HepG2 (cell line): ENCODE data around the gene SH3BP5. TPM values are rescaled to one million over a fixed set of nuclear protein-coding genes. Genes with fewer than 3 reads are reported as not detected.
A peak's percentile ranks its signal among the peaks of the same experiment; 100 is the strongest.

Experiments
- ATAC-seq: fragments of 200-7000 bp; cut with Tn5 transposase; 3 replicates; pipeline ENCODE4 v1.9.1; 2020; ENCODE audit warnings: mild to moderate bottlenecking, moderate library complexity
- BruUV-seq: library from RNA; stranded (reverse); fragments of 400-500 nt; replicated peaks from 2 replicates; lab custom pipeline; 2021; lab: Mats Ljungman, UMichigan
- CTCF ChIA-PET: fragments of 300-600 bp; formaldehyde crosslinking; extraction: SDS; loops from one replicate; lab custom pipeline; 2021; ENCODE audit warnings: low total read pairs, inconsistent platforms, low intra/inter-chr PET ratio; lab: Yijun Ruan, JAX
- POLR2A ChIA-PET: fragments of 350-600 bp; sonication (Branson Sonifier 250); formaldehyde crosslinking; loops from one replicate; lab custom pipeline; 2020; ENCODE audit warnings: antibody characterized with exemption, inconsistent platforms; lab: Yijun Ruan, JAX
- DNase-seq: peaks from one replicate; pipeline ENCODE4 v3.0.0-alpha.2; 2015; ENCODE audit warnings: low spot score
- FAIRE-seq: peaks from 3 replicates; lab custom pipeline; 2011; peaks lifted over from hg19 to GRCh38; lab: Jason Lieb, UNC
- H2AFZ ChIP-seq: one replicate; pipeline ENCODE4 v1.6.1; 2011; ENCODE audit warnings: low read length, inconsistent platforms
- H3K27ac ChIP-seq: fragments of 300-600 bp; 3 replicates; pipeline ENCODE4 v1.8.0; 2011; ENCODE audit warnings: mixed run types, mild to moderate bottlenecking, mixed read lengths, low read length, inconsistent platforms; ENCODE audit not compliant: insufficient read depth; ENCODE audit errors: extremely low read length
- H3K27me3 ChIP-seq, 2 experiments: fragments of 200-600 bp in 1 of 2; 2 replicates in 1 of 2; 3 replicates in 1 of 2; pipeline versions ENCODE4 v1.6.0 to v1.8.0; 2011; ENCODE audit warnings: low read length in 2 of 2, mild to moderate bottlenecking in 2 of 2, moderate library complexity in 2 of 2, inconsistent platforms in 1 of 2; ENCODE audit not compliant: insufficient read depth in 2 of 2, control insufficient read depth in 1 of 2
- H3K36me3 ChIP-seq, 2 experiments: fragments of 200-600 bp in 1 of 2; replicated peaks in 1 of 2; 2 replicates in 1 of 2; 3 replicates in 1 of 2; pipeline versions ENCODE4 v1.5.1 to v1.8.0; 2011; ENCODE audit warnings: low read length in 2 of 2, inconsistent platforms in 1 of 2; ENCODE audit not compliant: insufficient read depth in 2 of 2, control insufficient read depth in 1 of 2
- H3K4me1 ChIP-seq: 2 replicates; pipeline ENCODE4 v1.5.1; 2012; ENCODE audit warnings: low read length, inconsistent platforms; ENCODE audit not compliant: insufficient read depth
- H3K4me2 ChIP-seq: 2 replicates; pipeline ENCODE4 v1.6.0; 2011; ENCODE audit warnings: low read depth, low read length, inconsistent platforms
- H3K4me3 ChIP-seq, 3 experiments: fragments of 200-600 bp in 1 of 3; sonication (generic), shearing (Covaris generic) in 1 of 3; replicated peaks in 1 of 3; 2 replicates each; pipeline ENCODE4 v1.5.1; 2011 to 2016; ENCODE audit warnings: low read length in 3 of 3, inconsistent platforms in 2 of 3, low read depth in 2 of 3, mild to moderate bottlenecking in 2 of 3, control low read depth in 1 of 3, mixed read lengths in 1 of 3; ENCODE audit not compliant: insufficient read depth in 1 of 3
- H3K79me2 ChIP-seq: one replicate; pipeline ENCODE4 v1.6.1; 2011; ENCODE audit warnings: low read length, inconsistent platforms; ENCODE audit not compliant: insufficient read depth
- H3K9ac ChIP-seq: 2 replicates; pipeline ENCODE4 v1.6.0; 2011; ENCODE audit warnings: mild to moderate bottlenecking, low read depth, low read length, inconsistent platforms; ENCODE audit not compliant: insufficient read depth
- H3K9me3 ChIP-seq: 2 replicates; pipeline ENCODE4 v1.5.1; 2012; ENCODE audit warnings: mild to moderate bottlenecking, low read length
- H4K20me1 ChIP-seq: 2 replicates; pipeline ENCODE4 v1.6.0; 2011; ENCODE audit warnings: inconsistent platforms, mild to moderate bottlenecking, low read length, moderate library complexity; ENCODE audit not compliant: insufficient read depth
- ATF2 ChIP-seq: sonication (generic); formaldehyde crosslinking; IDR thresholded peaks from 2 replicates; pipeline ENCODE4 v1.4.0; 2020; ENCODE audit warnings: missing genetic modification reagents
- CREB1 ChIP-seq, 2 experiments: fragments of 450-650 bp in 1 of 2; IDR thresholded peaks; 2 replicates each; pipeline ENCODE4 v1.6.1; 2016 to 2017; ENCODE audit warnings: control low read depth in 1 of 2, mild to moderate bottlenecking in 1 of 2, missing compliant biosample characterization in 1 of 2, missing genetic modification characterization in 1 of 2
- ELF3 ChIP-seq: IDR thresholded peaks from 2 replicates; pipeline ENCODE4 v1.6.1; 2016; ENCODE audit warnings: missing genetic modification reagents, missing compliant biosample characterization
- HCFC1 ChIP-seq: fragments of 150-350 bp; IDR thresholded peaks from 2 replicates; pipeline ENCODE4 v1.6.1; 2014; ENCODE audit warnings: low read depth, low read length
- HNRNPUL1 ChIP-seq: fragments of 200-400 bp; formaldehyde crosslinking; IDR thresholded peaks from 2 replicates; pipeline ENCODE4 v1.6.1; 2017; ENCODE audit warnings: low read depth, mild to moderate bottlenecking, low read length, moderate library complexity
- NFE2 ChIP-seq: sonication (generic); formaldehyde crosslinking; IDR thresholded peaks from 2 replicates; pipeline ENCODE4 v1.4.0; 2020; ENCODE audit warnings: missing genetic modification reagents
- RBM22 ChIP-seq: fragments of 200-400 bp; formaldehyde crosslinking; optimal IDR thresholded peaks from 2 replicates; pipeline ENCODE3; 2017; ENCODE audit warnings: mild to moderate bottlenecking, low read length, moderate library complexity
- SOX6 ChIP-seq, 2 experiments: fragments of 450-650 bp in 1 of 2; sonication (generic) in 1 of 2; formaldehyde crosslinking in 1 of 2; IDR thresholded peaks; 2 replicates each; pipeline versions ENCODE4 v1.4.0 to v1.6.1; 2017 to 2020; ENCODE audit warnings: antibody characterized with exemption in 1 of 2, mild to moderate bottlenecking in 1 of 2, missing genetic modification reagents in 1 of 2
- THAP11 ChIP-seq: IDR thresholded peaks from 2 replicates; pipeline ENCODE4 v1.6.1; 2016; ENCODE audit warnings: missing biosample characterization, missing genetic modification reagents
- ZHX2 ChIP-seq, 2 experiments: sonication (generic) in 1 of 2; formaldehyde crosslinking in 1 of 2; IDR thresholded peaks; 2 replicates each; pipeline versions ENCODE4 v1.6.1 to v1.9.0; 2014 to 2022; ENCODE audit warnings: antibody characterized with exemption in 1 of 2, borderline replicate concordance in 1 of 2, inconsistent platforms in 1 of 2, low read depth in 1 of 2, missing genetic modification reagents in 1 of 2
- ZNF335 ChIP-seq: sonication (generic); formaldehyde crosslinking; IDR thresholded peaks from 2 replicates; pipeline ENCODE4 v1.4.0; 2020; ENCODE audit warnings: missing genetic modification reagents
- WGBS: methylation state at CpG from one replicate; pipeline ENCODE4 v1.1.6; 2017; ENCODE audit warnings: low lambda C conversion rate; 5-methylcytosine and 5-hydroxymethylcytosine counted together
- in situ Hi-C: cut with HindIII; loops from 2 replicates; pipeline ENCODE4 v1.10.0; 2017; ENCODE audit warnings: low pct_unique_long_range_greater_than_20kb; ENCODE audit not compliant: extremely low pct_ligation_motif_present
- intact Hi-C: fragments of 100-400 bp; cut with micrococcal nuclease; formaldehyde crosslinking; loops from one replicate; pipeline ENCODE4 v1.10.0; 2022; ENCODE audit not compliant: unreplicated experiment
- polyA plus RNA-seq, 8 experiments: library from polyadenylated mRNA; depleted of rRNA in 3 of 8; stranded (reverse) in 7 of 8; unstranded in 1 of 8; fragments of >200 nt; fragmentation: Illumina TruSeq in 4 of 8; extraction: Trizol in 4 of 8; gene quantifications; 2 replicates each; pipeline versions ENCODE4 v1.2.1 to v1.2.3, GENCODE V29; 2011 to 2016; ENCODE audit warnings: low read depth in 4 of 8, missing spikeins in 1 of 8, mixed read lengths in 1 of 8; ENCODE audit not compliant: insufficient read depth in 1 of 8
- total RNA-seq, 5 experiments: library from RNA; depleted of rRNA; stranded (reverse); fragments of >200 nt; fragmentation: Illumina TruSeq; extraction: Trizol; gene quantifications; 2 replicates each; pipeline ENCODE4 v1.2.3, GENCODE V29; 2016; ENCODE audit warnings: low read depth in 1 of 5

The SH3BP5 gene
- total and polyA plus RNA-seq, 2 of the 13 experiments (the other 11 are each of a cell fraction or from before 2014, with no cell fraction given) = 0.09 to 0.16 TPM

- DNase-seq (peak; percentile 89), FAIRE-seq (peak; percentile 97), ATAC-seq (peak; percentile 98)
- Histone ChIP-seq H3K9me3 (no peaks in the 10 kb centered on the region), H3K36me3 (no peaks in the 10 kb centered on the region), H3K27me3 (no peaks in the 10 kb centered on the region), H3K27ac (peak overlapping the region; percentile 25), H3K4me2 (peak overlapping the region; percentile 74), H3K4me1 (peaks cover 5% of the 10 kb centered on the region; the same call in 1 of the 2 replicates), H3K9ac (peak overlapping the region; percentile 12; the same call in 1 of the 2 replicates), H2AFZ (peak overlapping the region; percentile 95), H4K20me1 (no peaks in the 10 kb centered on the region), H3K79me2 (no peaks in the 10 kb centered on the region), H3K4me3 (peak overlapping the region; percentile 42 to 59 (median 51); a peak in 5 of 6 replicates)
- WGBS = 37% methylated on average over 9 of the region's 16 CpGs
- ChIA-PET POLR2A (no interaction called here), CTCF (interaction anchor here (1.8 to 2.0 kb wide), 4 partner anchors 15 to 270 kb away, joined by 5 to 16 read pairs (median 9); no protein-coding TSS in a partner anchor)
- in situ Hi-C loops (loop anchor here (5.0 kb wide), 1 partner anchor 106 kb away; no protein-coding TSS in a partner anchor), intact Hi-C loops (loop anchor here (1.0 to 5.0 kb wide), 3 partner anchors 51 to 270 kb away; no protein-coding TSS in a partner anchor)
- no TSS peak for BruUV-seq
- TF ChIP-seq RBM22 (peak; percentile 99), ATF2 (CRISPR knock-in tag) (peak; percentile 88), HNRNPUL1 (no peak), HCFC1 (peak; percentile 75), SOX6 (IDR thresholded peaks at IDR 0.05) (no peak), SOX6 (CRISPR knock-in tag; IDR thresholded peaks at IDR 0.05) (0 out of 2 replicates have a peak, but pooled peaks have one; percentile 25), ZNF335 (0 out of 2 replicates have a peak, but pooled peaks have one; percentile 62), ZHX2 (IDR thresholded peaks at IDR 0.05; ENCODE audit: low read depth) (peak; percentile 75), ZHX2 (CRISPR knock-in tag; IDR thresholded peaks at IDR 0.05; ENCODE audit: borderline replicate concordance) (no peak), NFE2 (CRISPR knock-in tag) (no peak), CREB1 (IDR thresholded peaks at IDR 0.05) (peak; percentile 90), CREB1 (CRISPR knock-in tag; IDR thresholded peaks at IDR 0.05) (peak; percentile 97), THAP11 (CRISPR knock-in tag) (peak; percentile 90), ELF3 (CRISPR knock-in tag) (peak; percentile 85; the same call in 1 of the 2 replicates)
Measured at GRCh38 chr3:15377961-15378791, 45.8 kb upstream of the SH3BP5 start.
